T-helper 1 cell (primary cell): Measurements from ENCODE around the gene TBC1D14.

Experiments
- DNase-seq, 5 donors: peaks; one replicate each; pipeline ENCODE4 v3.0.0-alpha.2; 2012 to 2020
- total RNA-seq, 4 donors: gene quantifications; one replicate each; lab custom pipeline; 2026; lab: John Stamatoyannopoulos, UW

The TBC1D14 gene, protein sequence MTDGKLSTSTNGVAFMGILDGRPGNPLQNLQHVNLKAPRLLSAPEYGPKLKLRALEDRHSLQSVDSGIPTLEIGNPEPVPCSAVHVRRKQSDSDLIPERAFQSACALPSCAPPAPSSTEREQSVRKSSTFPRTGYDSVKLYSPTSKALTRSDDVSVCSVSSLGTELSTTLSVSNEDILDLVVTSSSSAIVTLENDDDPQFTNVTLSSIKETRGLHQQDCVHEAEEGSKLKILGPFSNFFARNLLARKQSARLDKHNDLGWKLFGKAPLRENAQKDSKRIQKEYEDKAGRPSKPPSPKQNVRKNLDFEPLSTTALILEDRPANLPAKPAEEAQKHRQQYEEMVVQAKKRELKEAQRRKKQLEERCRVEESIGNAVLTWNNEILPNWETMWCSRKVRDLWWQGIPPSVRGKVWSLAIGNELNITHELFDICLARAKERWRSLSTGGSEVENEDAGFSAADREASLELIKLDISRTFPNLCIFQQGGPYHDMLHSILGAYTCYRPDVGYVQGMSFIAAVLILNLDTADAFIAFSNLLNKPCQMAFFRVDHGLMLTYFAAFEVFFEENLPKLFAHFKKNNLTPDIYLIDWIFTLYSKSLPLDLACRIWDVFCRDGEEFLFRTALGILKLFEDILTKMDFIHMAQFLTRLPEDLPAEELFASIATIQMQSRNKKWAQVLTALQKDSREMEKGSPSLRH
- total RNA-seq: 64.4 to 123 (median 109) reads per million in 4 donors

DNA sequence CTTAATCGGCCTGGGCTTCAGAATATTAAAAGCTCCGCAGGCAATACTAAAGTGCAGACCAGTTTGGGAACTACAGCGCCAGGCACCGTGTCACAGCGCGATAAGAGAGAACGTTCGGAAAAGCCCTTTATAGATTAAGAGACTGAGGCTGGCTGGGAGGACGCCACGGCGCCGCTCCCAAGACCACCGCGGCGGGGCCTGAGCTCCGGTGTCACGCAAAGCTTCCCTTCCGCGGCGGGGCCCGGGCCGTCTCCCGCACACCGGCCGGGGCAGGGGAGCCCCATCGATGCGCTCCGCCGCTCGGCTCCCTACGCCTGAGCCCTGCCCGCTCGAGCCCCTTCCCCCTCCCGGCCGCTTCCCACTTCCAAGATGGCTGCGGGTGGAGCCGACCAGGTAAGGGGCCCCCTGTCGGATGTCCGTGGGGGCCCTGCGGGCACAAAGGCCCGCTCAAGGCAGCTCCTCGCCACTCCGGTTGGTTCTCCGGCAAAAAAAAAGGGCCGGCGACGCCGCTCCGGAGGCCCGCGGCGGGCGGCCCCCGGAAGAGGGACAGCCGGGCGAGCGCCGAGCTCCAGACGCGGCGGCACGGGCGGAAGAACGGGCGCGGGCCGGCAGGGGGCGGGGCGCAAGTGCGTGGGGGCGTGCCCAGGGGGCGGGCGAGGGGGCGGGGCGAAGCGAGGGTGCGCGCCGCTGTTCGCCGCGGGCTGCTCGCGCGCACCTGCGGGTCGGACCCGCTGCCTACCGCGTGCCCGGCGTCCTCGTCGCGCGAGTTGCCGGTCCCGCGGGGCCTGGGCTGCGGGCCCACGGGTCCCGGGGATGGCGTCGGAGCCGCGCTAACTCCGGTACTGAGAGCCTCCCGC, at the start of gene TBC1D14:
TBC1D14 (plus strand) TSS at position 714 of the 857 bp plus-strand sequence. CDS start 13,564 bp downstream, outside the sequence.
- DNase-seq: peak; percentile 76 to 90 (median 81)

DNA sequence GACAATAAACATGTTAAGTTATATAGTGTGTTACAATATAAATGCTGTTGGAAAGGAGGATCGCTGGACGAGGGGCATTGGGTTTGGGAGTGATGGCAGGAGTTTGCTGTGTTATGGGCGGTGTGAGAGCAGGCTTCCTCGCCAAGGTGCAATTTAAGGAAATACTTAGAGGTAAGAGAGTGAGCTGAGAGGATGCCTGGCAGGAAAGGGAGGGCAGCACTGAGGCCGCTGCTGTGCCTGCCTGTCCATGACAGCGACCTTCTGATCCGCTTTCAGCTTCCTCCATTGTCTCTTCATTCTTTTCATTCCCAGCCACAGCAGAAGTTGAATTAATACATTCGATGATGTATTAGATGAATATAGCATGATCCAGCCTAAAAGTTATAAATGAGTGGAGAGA, 41.2 kb upstream of the TBC1D14 start:
- no peak for DNase-seq

GRCh38 chr4:6869944-6870343, 39.7 kb upstream of the TBC1D14 start:
- DNase-seq: no peak

- no peak for DNase-seq
Measured at GRCh38 chr4:6873291-6873690, 36.3 kb upstream of the TBC1D14 start.

DNA sequence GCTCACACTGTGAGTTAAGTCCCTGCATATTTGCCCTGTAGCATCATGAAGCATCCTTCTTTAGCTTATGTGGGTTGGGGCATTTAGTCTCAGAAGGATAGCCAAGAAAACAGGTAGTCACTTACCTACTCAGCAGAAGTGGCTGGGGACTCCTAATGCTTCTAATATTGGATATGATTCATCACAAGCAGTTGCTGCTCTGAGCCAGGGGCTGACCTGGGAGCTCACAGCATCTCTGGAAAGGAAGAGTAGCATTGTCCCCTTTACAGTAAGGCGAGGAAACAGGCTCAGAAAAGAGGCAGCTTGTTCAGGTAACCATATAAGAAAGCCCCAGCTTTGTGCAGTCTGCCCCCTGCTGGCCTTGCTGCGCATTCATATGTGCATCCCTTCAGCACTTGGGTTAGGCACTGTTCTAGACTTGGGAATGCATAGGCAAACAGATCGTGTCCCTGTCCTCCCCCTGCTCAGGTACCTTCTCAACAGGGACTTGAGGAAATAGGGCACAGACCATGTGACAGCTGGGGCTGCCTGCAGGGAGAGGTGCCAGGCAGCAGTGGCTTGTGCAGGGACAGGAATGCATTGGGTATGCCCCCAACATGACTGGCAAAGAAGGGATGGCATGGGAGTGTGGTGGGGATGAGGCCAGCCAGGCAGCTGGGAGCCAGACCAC, 35.7 kb upstream of the TBC1D14 start:
- DNase-seq: peak; percentile 56 to 77 (median 67)

GRCh38 chr4:6874981-6875380, 34.6 kb upstream of the TBC1D14 start:
- DNase-seq: no peak

- DNase-seq: no peak
Measured at GRCh38 chr4:6875431-6875831, 34.2 kb upstream of the TBC1D14 start.

DNA sequence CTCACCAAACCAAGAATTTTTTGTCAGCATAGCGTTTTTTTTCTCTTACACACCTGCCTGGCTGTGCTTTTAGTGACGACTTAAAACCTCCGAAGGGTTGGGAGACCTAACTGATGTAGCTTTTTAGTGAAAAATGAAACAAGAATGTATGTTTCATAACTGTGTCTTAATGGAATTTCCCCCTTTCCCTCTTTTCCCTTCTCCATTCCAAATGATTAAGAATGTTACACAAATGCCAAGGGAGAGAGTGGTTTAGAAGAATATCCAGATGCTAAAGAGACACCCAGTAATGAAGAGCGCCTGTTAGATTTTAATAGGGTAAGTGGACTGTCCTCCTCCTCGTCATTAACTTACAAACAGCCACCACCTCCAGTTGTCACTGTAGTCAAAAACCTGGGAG, 33.2 kb upstream of the TBC1D14 start:
- DNase-seq: no peak

- no peak for DNase-seq
Measured at GRCh38 chr4:6877067-6877466, 32.6 kb upstream of the TBC1D14 start.

DNA sequence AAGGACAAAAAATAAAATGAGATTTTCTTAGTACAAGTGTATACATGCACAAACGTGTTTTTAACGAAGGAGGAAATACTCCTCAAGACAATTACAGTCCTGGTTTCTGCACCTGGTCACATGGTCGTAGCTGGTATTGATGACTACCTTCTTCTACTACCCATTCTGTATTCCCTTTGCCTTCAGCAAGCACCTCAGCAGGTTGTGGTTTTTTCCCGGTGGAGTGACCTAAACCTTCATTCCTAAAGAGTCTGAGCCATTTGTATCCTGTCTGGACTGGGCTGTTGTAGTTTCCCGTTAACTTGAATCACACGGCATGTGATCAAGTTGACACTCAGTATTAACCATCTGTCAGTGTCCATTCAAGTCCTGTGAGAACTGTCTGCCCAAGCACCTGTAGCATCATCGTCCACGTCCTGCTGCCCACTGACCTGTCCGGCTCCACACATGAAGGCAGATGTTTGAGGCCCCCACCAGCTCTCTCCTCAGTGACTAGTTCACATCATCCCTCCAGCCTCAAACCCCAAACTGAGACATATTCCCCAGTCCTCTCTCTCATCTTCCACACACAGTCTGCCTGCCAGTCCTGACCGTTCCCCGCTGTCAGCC, 31.1 kb upstream of the TBC1D14 start:
- DNase-seq: no peak

DNA sequence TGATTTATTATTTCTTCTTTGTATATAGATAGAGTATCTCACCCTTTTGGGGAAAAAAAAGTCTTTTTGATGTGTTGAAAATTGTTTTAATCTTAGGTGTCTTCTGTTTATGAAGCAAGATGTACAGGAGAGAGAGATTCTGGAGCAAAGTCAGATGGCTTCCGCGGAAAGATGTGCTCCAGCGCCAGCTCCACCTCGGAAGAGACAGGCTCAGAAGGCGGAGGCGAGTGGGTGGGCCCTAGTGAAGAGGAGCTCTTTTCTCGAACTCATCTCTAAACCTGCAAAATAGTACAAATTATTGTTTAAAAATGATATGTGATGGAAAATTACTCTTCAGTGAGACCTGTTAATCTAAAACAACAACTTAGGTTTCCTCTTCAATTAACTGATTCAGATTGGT, 28.9 kb upstream of the TBC1D14 start:
- DNase-seq: no peak

DNA sequence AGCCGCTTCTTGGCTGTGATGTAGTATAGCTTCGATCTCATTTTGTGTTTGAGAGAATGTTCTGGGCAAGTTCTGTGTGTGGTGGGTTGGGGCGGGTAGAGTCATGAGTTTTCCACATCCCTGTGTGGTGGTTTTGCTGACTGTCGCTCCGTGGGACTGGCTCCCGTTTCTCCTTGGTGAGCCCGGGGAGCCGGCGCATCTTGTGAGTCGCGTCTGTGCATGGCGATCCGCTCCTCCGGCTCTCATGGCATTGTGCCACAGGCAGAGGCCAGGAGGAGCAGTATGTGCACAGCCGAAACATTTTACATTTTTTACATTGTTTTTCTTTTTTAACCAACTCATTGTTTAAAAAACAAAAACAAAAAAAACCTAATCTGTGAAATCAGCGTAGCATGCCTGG, 27.7 kb upstream of the TBC1D14 start:
- DNase-seq: no peak

DNA sequence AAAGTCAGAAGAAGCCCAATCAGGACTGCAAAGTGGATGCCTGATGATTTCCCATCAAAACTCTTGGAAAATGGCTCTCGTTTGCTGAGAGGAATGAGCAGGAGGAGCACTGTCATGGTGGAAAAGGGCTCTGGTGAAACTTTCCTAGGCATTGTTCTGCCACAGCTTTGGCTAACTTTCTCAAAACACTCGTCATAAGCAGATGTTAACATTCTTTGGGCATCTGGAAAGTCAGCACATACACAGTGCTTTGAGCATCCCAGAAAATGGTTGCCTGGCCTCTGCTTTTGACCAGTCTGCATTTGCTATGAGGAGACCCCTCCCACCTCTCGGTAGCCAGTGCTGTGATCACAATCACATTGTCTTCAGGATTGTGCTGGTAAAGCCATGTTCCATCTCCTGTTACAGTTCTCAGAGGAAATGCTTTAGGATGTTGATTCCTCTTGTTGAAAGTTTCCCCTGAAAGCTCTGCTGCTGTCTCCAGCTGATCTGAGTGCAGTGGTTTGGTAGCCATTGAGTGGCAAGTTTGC, 25.2 kb upstream of the TBC1D14 start:
- DNase-seq: no peak

GRCh38 chr4:6885953-6886557, 23.6 kb upstream of the TBC1D14 start:
- peak in 1 of 5 donors; percentile 41 for DNase-seq

- DNase-seq: no peak
Measured at GRCh38 chr4:6886886-6887285, 22.7 kb upstream of the TBC1D14 start.

DNA sequence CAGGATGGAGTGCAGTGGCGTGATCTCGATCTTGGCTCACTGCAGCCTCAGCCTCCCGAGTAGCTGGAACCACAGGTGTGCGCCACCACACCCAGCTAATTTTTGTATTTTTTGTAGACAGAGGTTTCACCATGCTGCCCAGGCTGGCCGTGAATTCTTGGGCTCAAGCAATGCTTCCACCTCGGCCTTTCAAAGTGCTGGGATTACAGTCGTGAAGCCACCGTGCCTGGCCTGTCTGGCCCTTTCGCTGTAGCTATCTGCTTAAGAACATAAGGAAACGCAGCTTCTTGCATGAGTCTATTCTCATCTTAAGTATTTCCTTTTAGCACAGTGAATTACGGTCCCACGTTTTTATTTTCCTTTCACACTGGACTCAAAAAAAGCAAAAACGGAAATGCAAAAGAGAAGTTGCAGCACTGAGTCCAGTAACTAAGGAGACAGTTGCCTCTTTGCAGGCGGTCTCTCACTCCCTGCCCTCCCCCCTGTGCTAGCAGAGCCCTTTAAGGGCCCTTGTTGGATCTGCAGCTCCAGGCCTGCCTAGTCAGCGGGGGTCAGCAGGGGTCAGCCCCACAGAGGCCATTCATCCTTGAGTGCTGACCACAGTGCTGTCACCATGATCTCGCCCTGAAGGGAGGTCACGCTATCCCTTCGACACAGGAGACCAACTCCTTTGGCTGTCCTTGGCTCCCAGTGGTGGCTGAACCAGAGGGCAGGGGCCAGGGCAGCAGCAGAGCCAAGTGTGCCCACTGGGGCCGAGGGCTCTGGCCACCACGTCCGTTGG, 21.8 kb upstream of the TBC1D14 start:
- DNase-seq: no peak

- no peak for DNase-seq
Measured at GRCh38 chr4:6888506-6889071, 21.0 kb upstream of the TBC1D14 start.

- DNase-seq: no peak
Measured at GRCh38 chr4:6889101-6889735, 20.4 kb upstream of the TBC1D14 start.

DNA sequence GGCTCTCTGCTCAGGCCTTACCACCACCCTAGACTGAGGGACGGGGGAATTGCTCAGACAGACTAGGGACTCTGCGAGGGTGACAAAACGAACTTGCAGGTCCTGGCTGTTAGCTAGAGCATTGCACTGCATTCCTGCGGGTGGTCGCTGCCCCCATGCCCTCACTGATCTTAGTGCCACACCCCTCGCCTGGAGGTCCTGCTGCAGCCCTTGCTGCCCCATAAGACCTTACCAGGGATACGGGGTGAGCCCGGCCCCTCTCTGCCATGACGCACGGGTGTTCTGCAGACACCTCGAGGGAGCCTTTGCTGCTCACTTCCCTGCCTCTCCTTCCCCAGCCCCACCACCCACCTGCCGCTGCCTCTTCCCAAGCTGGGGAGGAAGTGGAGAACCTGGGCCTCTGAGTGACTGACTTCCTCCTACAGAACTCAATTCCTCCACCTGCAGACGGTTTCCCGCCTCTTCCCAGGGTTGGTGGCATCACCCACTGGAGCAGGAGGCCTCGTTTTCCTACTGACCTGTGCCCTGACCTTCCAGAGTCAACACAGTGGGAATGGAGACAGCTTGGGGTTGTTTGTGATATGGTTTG, 19.8 kb upstream of the TBC1D14 start:
- DNase-seq: no peak
